GM12875 (cell line): Measurements from ENCODE around the gene GRM5.

Experiments
- H3K4me3 ChIP-seq: one replicate; pipeline ENCODE4 v1.5.1; 2011; ENCODE audit warnings: low read depth, low read length, control low read depth
- CTCF ChIP-seq: IDR thresholded peaks from 2 replicates; pipeline ENCODE4 v1.5.1; 2011; ENCODE audit warnings: low read depth, mild to moderate bottlenecking, control low read depth, inconsistent platforms, low read length, moderate library complexity, borderline replicate concordance; ENCODE audit not compliant: insufficient read depth

The GRM5 gene

GRCh38 chr11:88815505-88815904 lies 250.3 kb downstream of the GRM5 start:
- TF ChIP-seq CTCF = no peak

GRCh38 chr11:88814076-88814475 lies 251.7 kb downstream of the GRM5 start:
- no peak for TF ChIP-seq CTCF
- no peak overlapping the region for H3K4me3 ChIP-seq

More at GRCh38 chr11:88815505-88815904, 250.3 kb downstream of the GRM5 start:
- no peak overlapping the region for H3K4me3 ChIP-seq

GRCh38 chr11:88813233-88813915 lies 252.4 kb downstream of the GRM5 start:
- no peak for TF ChIP-seq CTCF
- no peak overlapping the region for H3K4me3 ChIP-seq

GRCh38 chr11:88810420-88811097 lies 255.2 kb downstream of the GRM5 start:
- TF ChIP-seq CTCF = no peak
- no peak overlapping the region for H3K4me3 ChIP-seq

- H3K4me3 ChIP-seq = no peak overlapping the region
- no peak for TF ChIP-seq CTCF
Measured at GRCh38 chr11:88809126-88809525, 256.7 kb downstream of the GRM5 start.

- no peak for TF ChIP-seq CTCF
- H3K4me3 ChIP-seq = no peak overlapping the region
Measured at GRCh38 chr11:88807349-88807748, 258.4 kb downstream of the GRM5 start.

GRCh38 chr11:88806410-88806809 lies 259.4 kb downstream of the GRM5 start:
- no peak for TF ChIP-seq CTCF
- no peak overlapping the region for H3K4me3 ChIP-seq
